ENCODE data around the gene GP9. TPM values are rescaled to one million over a fixed set of nuclear protein-coding genes. Genes with fewer than 3 reads are reported as not detected.

Gene GP9
- total and polyA plus RNA-seq, 8 donors: not detected

GRCh38 chr3:129063091-129063640, 2.6 kb downstream of the GP9 start:
- TF ChIP-seq POLR2A (IDR thresholded peaks at IDR 0.05) (no peak), EP300 (IDR thresholded peaks at IDR 0.05) (no peak), POLR2AphosphoS5 (IDR thresholded peaks at IDR 0.05) (no peak), CTCF (IDR thresholded peaks at IDR 0.05) (no peak)
- peaks cover 6 to 19% (median 16%) of the 10 kb centered on the region in 4 donors for H3K4me1 ChIP-seq
- no peak overlapping the region for H3K4me3 ChIP-seq
- H3K27me3 ChIP-seq: no peaks in the 10 kb centered on the region
- intact Hi-C loops (cut with DNase I; ENCODE audit: low total_unique reads): no loop called here
- no peaks in the 10 kb centered on the region for H3K36me3 ChIP-seq
- WGBS, 5 donors: 78 to 89% (median 87%) methylated on average over 10 of the region's 10 CpGs
- H3K9me3 ChIP-seq: no peaks in the 10 kb centered on the region
- no peak overlapping the region for H3K27ac ChIP-seq
- DNase-seq: no peak

DNA sequence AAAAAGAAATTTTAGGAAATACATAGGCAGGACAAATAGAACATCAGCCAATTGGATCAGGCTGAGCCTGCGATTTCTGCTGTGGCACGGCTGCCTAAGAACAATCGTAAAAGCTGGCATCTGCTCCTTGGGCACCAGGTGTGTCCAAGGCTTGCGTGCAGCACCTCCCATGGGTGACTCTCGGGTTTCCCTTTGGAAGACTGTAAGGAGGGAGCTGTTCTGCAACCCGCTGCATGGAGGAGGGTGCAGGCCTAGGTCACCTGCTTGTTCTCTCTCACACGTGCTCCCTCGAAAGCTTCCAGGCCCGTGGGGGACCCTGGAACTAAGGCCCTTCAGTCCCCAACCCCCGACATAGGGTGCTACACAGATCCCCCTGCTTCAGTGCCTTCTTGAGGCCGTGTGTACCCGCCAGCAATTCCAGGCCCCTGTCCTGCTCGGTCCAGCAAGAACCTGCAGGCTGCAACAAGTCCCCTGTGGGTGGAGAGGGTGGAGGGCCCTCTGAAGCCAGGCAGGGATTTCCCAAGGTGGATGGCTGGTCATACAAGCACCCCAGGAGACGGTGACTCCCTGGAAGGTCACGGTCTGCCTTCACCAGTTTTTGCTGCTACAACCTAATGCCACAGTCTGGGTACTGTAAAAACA, 3.4 kb downstream of the GP9 start:
- Histone ChIP-seq H3K36me3 (no peaks in the 10 kb centered on the region), H3K4me1 (peaks cover 0 to 19% (median 16%) of the 10 kb centered on the region in 4 donors), H3K27ac (no peak overlapping the region), H3K9me3 (no peaks in the 10 kb centered on the region), H3K4me3 (no peak overlapping the region), H3K27me3 (no peaks in the 10 kb centered on the region)
- WGBS, 5 donors: 76 to 84% (median 78%) methylated on average over 15 of the region's 15 CpGs
- no peak for DNase-seq
- intact Hi-C loops (cut with DNase I; ENCODE audit: low total_unique reads): no loop called here
- TF ChIP-seq POLR2AphosphoS5 (IDR thresholded peaks at IDR 0.05) (no peak), EP300 (IDR thresholded peaks at IDR 0.05) (no peak), POLR2A (IDR thresholded peaks at IDR 0.05) (no peak), CTCF (IDR thresholded peaks at IDR 0.05) (no peak)

GRCh38 chr3:129065016-129065719, 4.6 kb downstream of the GP9 start:
- H3K4me3 ChIP-seq: no peak overlapping the region
- no peaks in the 10 kb centered on the region for H3K27me3 ChIP-seq
- H3K9me3 ChIP-seq: no peaks in the 10 kb centered on the region
- H3K36me3 ChIP-seq: no peaks in the 10 kb centered on the region
- DNase-seq: no peak
- no peak for TF ChIP-seq POLR2A (IDR thresholded peaks at IDR 0.05)
- no peak for TF ChIP-seq CTCF (IDR thresholded peaks at IDR 0.05)
- no peak for TF ChIP-seq EP300 (IDR thresholded peaks at IDR 0.05)
- no peak for TF ChIP-seq POLR2AphosphoS5 (IDR thresholded peaks at IDR 0.05)
- H3K4me1 ChIP-seq: peaks cover 0 to 17% (median 11%) of the 10 kb centered on the region in 4 donors
- no peak overlapping the region for H3K27ac ChIP-seq
- intact Hi-C loops (cut with DNase I; ENCODE audit: low total_unique reads): no loop called here
- 84 to 93% (median 92%) methylated on average over 14 of the region's 14 CpGs for WGBS, 5 donors

GRCh38 chr3:129065720-129066073, 5.1 kb downstream of the GP9 start:
- WGBS, 5 donors: 65 to 72% (median 66%) methylated on average over 4 of the region's 4 CpGs
- Histone ChIP-seq H3K4me1 (peaks cover 0 to 17% (median 11%) of the 10 kb centered on the region in 4 donors), H3K4me3 (no peak overlapping the region), H3K36me3 (no peaks in the 10 kb centered on the region), H3K9me3 (no peaks in the 10 kb centered on the region), H3K27me3 (no peaks in the 10 kb centered on the region), H3K27ac (no peak overlapping the region)
- intact Hi-C loops (cut with DNase I; ENCODE audit: low total_unique reads): no loop called here
- TF ChIP-seq POLR2AphosphoS5 (IDR thresholded peaks at IDR 0.05) (no peak), CTCF (IDR thresholded peaks at IDR 0.05) (no peak), EP300 (IDR thresholded peaks at IDR 0.05) (no peak), POLR2A (IDR thresholded peaks at IDR 0.05) (no peak)
- no peak for DNase-seq
